Heart left ventricle (tissue), 16 donors: ENCODE data around the gene FLRT1. TPM values are rescaled to one million over a fixed set of nuclear protein-coding genes. Genes with fewer than 3 reads are reported as not detected.
A peak's percentile ranks its signal among the peaks of the same experiment; 100 is the strongest.

Experiments
- ATAC-seq, 4 donors: fragments of 200-7000 bp; cut with Tn5 transposase; one replicate each; pipeline ENCODE4 v1.9.1; 2020 to 2022; ENCODE audit warnings: moderate library complexity in 4 of 4, mild to moderate bottlenecking in 3 of 4, moderate number of reproducible peaks in 1 of 4
- DNase-seq, 5 donors: peaks; one replicate each; pipeline ENCODE4 v3.0.0-alpha.2; 2020
- H3K27ac ChIP-seq, 12 donors: fragments of 200-600 bp; sonication (generic) in 4 of 12; one replicate each; pipeline versions ENCODE4 v1.5.0 to v1.8.0; 2016 to 2022; ENCODE audit warnings: mild to moderate bottlenecking in 2 of 12
- H3K27me3 ChIP-seq, 9 donors: fragments of 200-600 bp; sonication (generic) in 2 of 9; one replicate each; pipeline versions ENCODE4 v1.5.1 to v1.8.0; 2016 to 2022; ENCODE audit warnings: mild to moderate bottlenecking in 3 of 9
- H3K36me3 ChIP-seq, 9 donors: fragments of 200-600 bp; sonication (generic) in 2 of 9; one replicate each; pipeline versions ENCODE4 v1.5.0 to v1.8.0; 2018 to 2022; ENCODE audit warnings: mild to moderate bottlenecking in 2 of 9
- H3K4me1 ChIP-seq, 12 donors: fragments of 200-600 bp; sonication (generic) in 4 of 12; one replicate each; pipeline versions ENCODE4 v1.5.0 to v1.8.0; 2016 to 2022; ENCODE audit warnings: mild to moderate bottlenecking in 3 of 12
- H3K4me3 ChIP-seq, 12 donors: fragments of 200-600 bp; sonication (generic) in 4 of 12; one replicate each; pipeline versions ENCODE4 v1.5.0 to v1.8.0; 2017 to 2022; ENCODE audit warnings: mild to moderate bottlenecking in 9 of 12, moderate library complexity in 4 of 12
- H3K9me3 ChIP-seq, 12 donors: fragments of 200-600 bp; sonication (generic) in 4 of 12; one replicate each; pipeline versions ENCODE4 v1.5.0 to v1.8.0; 2016 to 2022; ENCODE audit warnings: mild to moderate bottlenecking in 1 of 12
- CTCF ChIP-seq, 12 donors: fragments of 200-600 bp; sonication (generic) in 4 of 12; IDR thresholded peaks; one replicate each; pipeline versions ENCODE4 v1.5.0 to v1.8.0; 2018 to 2022; ENCODE audit warnings: antibody characterized with exemption in 12 of 12, mild to moderate bottlenecking in 5 of 12
- POLR2A ChIP-seq, 2 donors: fragments of 450-650 bp; IDR thresholded peaks; one replicate each; pipeline ENCODE4 v1.6.1; 2017; ENCODE audit warnings: antibody characterized with exemption in 2 of 2, mild to moderate bottlenecking in 2 of 2, moderate library complexity in 2 of 2
- WGBS, 4 donors: extraction: QIAGEN DNeasy Blood & Tissue Kit in 2 of 4; methylation state at CpG; one replicate each; pipeline versions ENCODE4 v1.1.5 to v1.1.7; 2013 to 2018; 5-methylcytosine and 5-hydroxymethylcytosine counted together
- intact Hi-C, 10 donors: fragments of 100-400 bp; cut with DNase I; formaldehyde crosslinking; loops; one replicate each; pipeline versions ENCODE4 v1.11.1 to v1.14.2; 2022
- polyA plus RNA-seq, 2 donors: library from polyadenylated mRNA; stranded (reverse); fragments of 200-250 nt; gene quantifications; one replicate each; pipeline ENCODE4 v1.2.3, GENCODE V29; 2013
- total RNA-seq, 9 donors: library from RNA; depleted of rRNA in 2 of 9; stranded (reverse); fragments of >200 nt in 2 of 9; fragmentation: NEBNext Ultra II Directional in 3 of 9; extraction: Animal tissue kit (Norgen Biotek cat#: 25700) in 3 of 9; gene quantifications; one replicate each; pipeline versions ENCODE4 v1.1.0 to v1.2.4, GENCODE V29; 2016 to 2023
- donor health status: ischemic (EF 13 %, LVEDD 7.1; RV severe dilation, severe dysfunction).
- donor health status: healthy with polysubstance abuse.
- donor health status: DM: no; HTN: yes; CAD: no.
- donor health status: DM: no; HTN: no; CAD: no.
- donor health status: ischemic (EF 25% LVEDD 6.9; RV normal size, moderate dysfunction).
- donor health status: ischemic (EF 25% LVEDD 5.7; RV mildly dilated, moderate dysfunction).
- donor health status: healthy.
- donor health status: DM: yes; HTN: yes; CAD: no.
- donor health status: ischemic (EF 35%, LVEDD 5.7; RV mildly dilated, moderate dysfunction).
- donor health status: nonischemic (EF 11% LVEDD 7.7; RV severe dilation, severe dysfunction).
- donor health status: DM: yes; HTN: yes; CAD: no.
- donor health status: PGD.
- donor health status: ischemic (EF 29% LVEDD 5.4; RV normal size, mild dysfunction).
- donor health status: nonischemic (EF 23%, LVEDD 6.1; RV moderate dilation, normal function).

The FLRT1 gene
- total and polyA plus RNA-seq, 11 donors, result 0.20 to 1.4 (median 0.37) TPM

GRCh38 chr11:63993100-63993499 lies 42.6 kb upstream of the FLRT1 start:
- H3K9me3 ChIP-seq, result no peaks in the 10 kb centered on the region
- H3K27ac ChIP-seq, result no peak overlapping the region
- 76 to 87% (median 83%) methylated on average over 5 of the region's 5 CpGs for WGBS, 4 donors
- intact Hi-C loops, result no loop called here
- H3K27me3 ChIP-seq, result no peaks in the 10 kb centered on the region
- DNase-seq (no peak), ATAC-seq (no peak)
- peaks cover 0 to 13% (median 2%) of the 10 kb centered on the region in 12 donors for H3K4me1 ChIP-seq
- no peak for TF ChIP-seq POLR2A (IDR thresholded peaks at IDR 0.05)
- H3K36me3 ChIP-seq, result peaks cover 0 to 91% (median 78%) of the 10 kb centered on the region in 9 donors
- no peak overlapping the region for H3K4me3 ChIP-seq

GRCh38 chr11:63993993-63994392 lies 41.7 kb upstream of the FLRT1 start:
- Histone ChIP-seq H3K4me1 (peaks cover 0 to 17% (median 4%) of the 10 kb centered on the region in 12 donors), H3K27me3 (no peaks in the 10 kb centered on the region), H3K36me3 (peaks cover 0 to 83% (median 70%) of the 10 kb centered on the region in 9 donors), H3K9me3 (no peaks in the 10 kb centered on the region), H3K27ac (no peak overlapping the region), H3K4me3 (no peak overlapping the region)
- WGBS, 4 donors, result 48 to 65% (median 59%) methylated on average over 6 of the region's 6 CpGs
- ATAC-seq, result peak in 3 of 4 donors; percentile 17 to 68 (median 36)
- TF ChIP-seq CTCF (IDR thresholded peaks at IDR 0.05) (no peak), POLR2A (IDR thresholded peaks at IDR 0.05) (no peak)
- DNase-seq, result peak in 1 of 5 donors; percentile 62
- intact Hi-C loops, result no loop called here

GRCh38 chr11:63996512-63996911 lies 39.2 kb upstream of the FLRT1 start:
- WGBS, 4 donors, result 90 to 93% (median 91%) methylated on average over 15 to 18 of the region's 18 CpGs
- no peaks in the 10 kb centered on the region for H3K9me3 ChIP-seq
- intact Hi-C loops, result no loop called here
- H3K4me1 ChIP-seq, result peaks cover 0 to 42% (median 26%) of the 10 kb centered on the region in 12 donors
- no peak for ATAC-seq
- DNase-seq, result no peak
- H3K36me3 ChIP-seq, result peaks cover 0 to 61% (median 50%) of the 10 kb centered on the region in 9 donors
- peaks cover 0 to 18% (median 0%) of the 10 kb centered on the region in 9 donors for H3K27me3 ChIP-seq
- no peak overlapping the region for H3K4me3 ChIP-seq
- TF ChIP-seq CTCF (IDR thresholded peaks at IDR 0.05) (no peak), POLR2A (IDR thresholded peaks at IDR 0.05) (no peak)
- H3K27ac ChIP-seq, result no peak overlapping the region

- peaks cover 0 to 21% (median 0%) of the 10 kb centered on the region in 9 donors for H3K27me3 ChIP-seq
- no peak overlapping the region for H3K27ac ChIP-seq
- 93 to 96% (median 94%) methylated on average over 13 to 27 of the region's 27 CpGs for WGBS, 4 donors
- H3K36me3 ChIP-seq, result peaks cover 0 to 55% (median 45%) of the 10 kb centered on the region in 9 donors
- ATAC-seq, result no peak
- no peaks in the 10 kb centered on the region for H3K9me3 ChIP-seq
- peaks cover 0 to 49% (median 33%) of the 10 kb centered on the region in 12 donors for H3K4me1 ChIP-seq
- no peak overlapping the region for H3K4me3 ChIP-seq
- intact Hi-C loops, result no loop called here
- no peak for TF ChIP-seq CTCF (IDR thresholded peaks at IDR 0.05)
- TF ChIP-seq POLR2A (IDR thresholded peaks at IDR 0.05), result no peak
- no peak for DNase-seq
Observed at GRCh38 chr11:63997104-63997700, 38.5 kb upstream of the FLRT1 start.
